ENCODE results near the gene ARSH.

- TF ChIP-seq CTCF (conservative IDR thresholded peaks at IDR 0.05) (no peak), EZH2 (IDR thresholded peaks at IDR 0.05; ENCODE audit: low read depth) (no peak)
Observed at GRCh38 chrX:3029129-3029528, 22.8 kb downstream of the ARSH start.

Data from PC-9 (cell line).